ENCODE measurements around the gene TMBIM4.
A peak's percentile ranks its signal among the peaks of the same experiment; 100 is the strongest.
"Not testable (repeated sequence)": the region's sequence is repeated elsewhere in the genome, so short reads cannot be mapped to it uniquely, and the experiment has no call there.

Gene TMBIM4

DNA sequence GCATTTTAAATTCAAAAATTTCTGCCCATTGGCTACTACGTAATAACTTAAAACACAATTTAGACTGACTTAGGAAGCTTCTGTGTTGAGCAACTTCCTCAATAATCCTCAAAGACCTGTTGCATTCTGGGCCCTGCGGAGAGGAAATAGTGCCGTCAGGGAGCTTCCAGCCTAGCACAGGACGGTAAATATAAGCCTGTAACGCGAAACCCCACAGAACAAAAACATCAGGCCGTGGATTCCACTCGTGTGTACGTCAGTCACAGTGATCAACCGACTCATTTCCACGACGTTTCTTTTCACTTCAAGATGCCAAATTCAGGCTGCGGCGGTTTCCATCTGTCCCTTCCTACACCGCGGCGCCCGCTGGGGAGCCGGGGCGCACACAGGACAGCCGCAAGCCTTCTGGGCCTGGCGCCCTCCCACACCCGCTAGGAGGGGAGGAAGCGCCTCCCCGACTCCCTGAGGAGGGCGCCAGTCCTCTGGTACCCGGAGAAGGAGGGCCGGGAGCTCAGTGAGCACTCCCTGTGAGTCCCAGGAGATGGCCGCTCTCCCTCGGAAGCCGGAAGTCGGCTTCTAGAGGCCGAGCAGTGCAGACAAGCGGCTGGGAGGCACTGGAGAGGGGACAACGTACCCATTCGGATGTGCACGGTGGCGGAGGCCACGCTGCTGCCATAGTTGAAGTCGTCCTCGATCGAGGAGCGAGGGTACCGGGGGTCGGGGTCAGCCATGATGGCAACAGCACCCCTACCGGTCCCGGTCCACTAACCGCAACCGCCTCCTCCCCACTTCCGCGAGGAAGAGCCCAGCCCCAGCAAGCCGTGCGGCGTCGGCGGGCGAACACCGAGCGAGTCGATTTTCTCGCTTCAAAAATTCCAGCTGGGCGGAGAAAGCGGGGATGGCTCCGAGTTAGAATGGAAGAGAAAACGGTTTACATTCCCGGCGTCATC is at the start of gene TMBIM4:
Gene TMBIM4 (minus strand): TSS at position 776 of the 950 bp plus-strand sequence. CDS start 45 bp downstream, at position 731.
- peak; percentile 73 for DNase-seq

- no peak for DNase-seq
Measured at GRCh38 chr12:66217342-66217917, 47.6 kb upstream of the TMBIM4 start.

DNA sequence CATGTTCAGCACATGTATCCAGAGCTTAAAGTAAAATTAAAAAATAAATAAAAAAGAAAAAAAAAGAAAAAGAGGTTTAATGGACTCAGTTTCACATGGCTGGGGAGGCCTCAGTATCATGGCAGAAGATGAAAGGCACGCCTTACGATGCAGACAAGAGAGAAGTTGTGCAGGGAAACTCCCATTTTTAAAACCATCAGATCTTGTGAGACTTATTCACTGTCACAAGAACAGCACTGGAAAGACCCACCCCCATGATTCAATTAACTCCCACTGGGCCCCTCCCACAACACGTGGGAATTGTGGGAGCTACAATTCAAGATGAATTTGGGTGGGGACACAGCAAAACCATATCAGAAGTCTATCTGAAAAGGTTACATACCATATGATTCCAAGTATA is 43.2 kb upstream of the TMBIM4 start:
- not testable (repeated sequence) for DNase-seq

GRCh38 chr12:66211573-66211972 is 41.8 kb upstream of the TMBIM4 start:
- DNase-seq, result not testable (repeated sequence)

DNA sequence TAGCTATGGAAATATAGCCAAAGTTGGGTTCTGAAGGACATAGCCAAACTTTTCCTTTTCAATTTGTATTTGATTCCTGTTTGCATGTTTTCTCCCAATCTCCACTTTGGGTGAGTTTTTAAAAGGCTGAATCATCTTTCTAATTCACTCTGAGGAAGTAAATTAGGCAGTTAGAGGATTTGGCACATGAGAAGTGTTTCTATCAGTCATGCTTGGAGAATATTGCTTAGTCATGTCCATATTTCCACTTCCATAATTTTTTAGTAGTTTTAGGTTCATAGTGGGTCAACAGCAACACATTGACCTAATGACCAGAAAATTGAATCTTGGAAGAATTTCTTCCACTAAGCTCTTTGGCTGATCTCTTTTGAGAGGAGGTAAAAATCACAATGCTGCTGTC is 41.0 kb upstream of the TMBIM4 start:
- no peak for DNase-seq

- DNase-seq, result no peak
Measured at GRCh38 chr12:66206141-66206540, 36.3 kb upstream of the TMBIM4 start.

- no peak for DNase-seq
Measured at GRCh38 chr12:66203820-66204219, 34.0 kb upstream of the TMBIM4 start.

GRCh38 chr12:66199831-66200509 is 30.2 kb upstream of the TMBIM4 start:
- DNase-seq, result no peak

- DNase-seq, result no peak
Measured at GRCh38 chr12:66199141-66199540, 29.3 kb upstream of the TMBIM4 start.

- no peak for DNase-seq
Measured at GRCh38 chr12:66197495-66197921, 27.7 kb upstream of the TMBIM4 start.

DNA sequence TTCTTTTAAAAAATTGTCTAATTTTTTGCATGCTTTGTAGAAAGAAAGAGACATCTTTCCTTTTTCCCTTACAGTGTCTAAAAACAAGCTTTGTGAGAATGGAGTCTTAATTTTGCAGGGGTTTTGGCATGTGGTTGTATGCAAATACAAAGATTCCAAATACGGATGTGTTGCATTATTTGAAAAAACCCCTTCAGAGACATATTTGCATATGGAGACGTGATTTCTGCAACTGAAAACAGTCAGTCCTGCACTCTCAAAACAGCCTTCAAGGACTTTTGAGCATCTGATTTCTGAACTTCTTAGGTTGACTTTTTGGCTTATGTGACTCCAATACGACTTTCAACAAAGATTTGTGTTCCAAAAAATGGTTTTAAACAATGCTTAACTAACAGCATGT is 27.0 kb upstream of the TMBIM4 start:
- no peak for DNase-seq

DNA sequence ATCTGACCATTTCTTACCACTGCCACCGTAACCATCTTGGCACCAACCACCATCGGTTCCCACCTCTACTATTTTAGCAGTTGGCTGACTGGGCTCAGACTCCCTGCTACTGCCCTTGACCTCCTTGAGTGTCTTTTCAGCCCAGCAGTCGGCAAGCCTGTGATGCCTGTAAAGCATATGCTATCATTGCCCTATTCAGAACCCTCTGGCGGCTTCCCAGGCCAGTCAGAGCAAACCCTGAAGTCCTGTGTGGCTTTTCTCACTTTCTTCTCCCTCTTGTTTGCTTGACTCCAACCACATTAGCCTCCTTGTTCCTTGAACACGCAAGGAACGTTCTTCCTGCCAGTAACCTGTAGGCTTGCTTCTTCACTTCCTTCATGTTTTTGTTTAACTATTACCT is 25.4 kb upstream of the TMBIM4 start:
- no peak for DNase-seq

DNA sequence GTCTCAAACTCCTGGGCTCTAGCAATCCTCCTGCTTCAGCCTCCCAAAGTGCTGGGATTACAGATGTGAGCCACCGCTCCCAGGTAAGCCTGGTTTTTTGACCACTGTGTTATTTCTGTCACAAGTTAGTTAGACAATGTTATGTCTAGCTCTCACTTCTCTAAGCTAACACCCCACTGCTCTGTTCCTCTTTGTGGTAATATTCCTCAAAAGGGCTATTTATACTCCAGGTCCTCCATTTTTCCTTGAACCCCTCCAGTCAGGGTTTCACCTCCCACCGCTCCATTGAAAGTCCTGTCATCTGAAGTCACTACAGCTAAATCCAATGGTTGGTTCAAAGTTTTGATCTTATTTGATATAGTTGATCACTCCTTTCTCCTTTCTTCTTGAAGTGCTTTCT is 24.3 kb upstream of the TMBIM4 start:
- no peak for DNase-seq

- no peak for DNase-seq
Measured at GRCh38 chr12:66191547-66192126, 21.8 kb upstream of the TMBIM4 start.

- no peak for DNase-seq
Measured at GRCh38 chr12:66190519-66191370, 20.9 kb upstream of the TMBIM4 start.

DNA sequence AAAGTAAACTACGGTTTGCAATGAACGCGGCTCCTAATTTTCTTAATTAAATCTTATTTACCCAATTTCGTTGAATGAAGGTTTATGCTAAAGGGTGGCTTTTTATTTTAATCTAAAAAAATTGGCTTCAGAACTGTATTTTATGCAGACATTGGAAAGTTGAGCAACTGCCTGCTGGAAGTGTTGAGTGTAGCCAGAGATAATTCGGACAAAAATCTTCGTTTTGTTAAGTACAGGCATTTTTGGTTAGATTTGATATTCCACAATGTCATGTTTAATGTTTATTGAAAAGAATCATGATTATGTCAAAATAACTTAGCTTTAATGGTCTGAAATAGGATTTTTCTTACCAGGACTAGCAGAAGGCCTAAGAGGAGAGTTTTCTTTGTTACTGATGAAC is 20.1 kb upstream of the TMBIM4 start:
- DNase-seq, result no peak

DNA sequence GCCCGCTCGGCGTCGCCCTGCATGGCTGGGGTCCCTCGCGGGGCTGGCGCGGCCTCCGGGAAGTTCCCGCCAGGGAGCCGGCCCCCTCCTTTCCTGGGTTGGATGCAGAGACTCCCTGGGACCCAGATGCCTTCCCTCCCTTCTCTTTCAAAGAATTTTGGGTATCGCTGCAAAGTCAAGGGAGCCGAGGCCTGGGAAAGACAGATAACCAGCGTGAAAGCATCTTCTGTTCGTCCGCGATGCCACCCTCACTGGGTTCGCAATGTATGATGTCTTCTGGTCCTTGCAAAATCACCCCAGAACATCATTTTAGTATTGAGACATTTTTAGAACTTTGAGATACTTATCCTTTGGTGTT is 19.7 kb upstream of the TMBIM4 start:
- DNase-seq, result no peak

DNA sequence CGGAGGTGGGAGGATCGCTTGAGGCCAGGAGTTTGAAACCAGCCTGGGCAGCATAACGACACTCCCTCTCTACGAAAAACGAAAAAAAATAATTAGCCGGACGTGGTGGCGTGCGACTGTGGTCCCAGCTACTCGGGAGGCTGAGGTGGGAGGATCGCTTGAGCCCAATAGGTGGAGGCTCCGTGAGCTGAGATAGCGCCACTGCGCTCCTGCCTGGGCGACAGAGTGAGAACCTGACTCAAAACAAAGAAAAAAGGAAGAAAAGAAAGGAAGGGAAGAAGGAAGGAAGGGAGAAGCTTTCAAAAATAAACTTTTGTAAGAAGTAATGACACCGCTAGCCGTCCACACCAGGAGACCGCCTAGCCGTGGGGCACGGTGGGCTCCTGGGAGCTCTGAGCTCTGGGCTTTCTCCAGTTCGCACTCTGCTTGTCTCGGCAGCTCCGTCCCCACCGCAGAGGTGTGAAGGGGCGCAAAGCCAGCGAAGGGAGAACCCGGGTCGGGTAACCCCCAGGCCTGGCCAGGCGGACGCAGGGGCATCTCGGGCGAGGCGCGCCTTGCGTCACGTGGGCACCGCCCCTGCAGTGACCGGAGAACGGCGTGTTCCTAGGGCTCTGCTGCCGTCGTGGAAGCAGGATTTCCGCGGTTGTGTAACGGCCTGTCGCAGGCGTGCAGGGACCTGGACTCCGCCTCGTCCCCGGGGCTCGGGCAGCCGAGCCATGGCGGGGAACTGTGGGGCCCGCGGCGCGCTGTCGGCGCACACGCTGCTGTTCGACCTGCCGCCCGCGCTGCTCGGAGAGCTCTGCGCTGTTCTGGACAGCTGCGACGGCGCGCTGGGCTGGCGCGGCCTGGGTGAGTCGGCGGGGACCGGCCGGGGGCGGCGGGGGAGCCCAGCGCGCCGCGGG is 19.0 kb upstream of the TMBIM4 start, which contains the start of gene IRAK3:
Gene IRAK3 (plus strand): TSS at position 631 of the 902 bp plus-strand sequence. CDS start 86 bp downstream, at position 717.
- DNase-seq, result peak; percentile 9

DNA sequence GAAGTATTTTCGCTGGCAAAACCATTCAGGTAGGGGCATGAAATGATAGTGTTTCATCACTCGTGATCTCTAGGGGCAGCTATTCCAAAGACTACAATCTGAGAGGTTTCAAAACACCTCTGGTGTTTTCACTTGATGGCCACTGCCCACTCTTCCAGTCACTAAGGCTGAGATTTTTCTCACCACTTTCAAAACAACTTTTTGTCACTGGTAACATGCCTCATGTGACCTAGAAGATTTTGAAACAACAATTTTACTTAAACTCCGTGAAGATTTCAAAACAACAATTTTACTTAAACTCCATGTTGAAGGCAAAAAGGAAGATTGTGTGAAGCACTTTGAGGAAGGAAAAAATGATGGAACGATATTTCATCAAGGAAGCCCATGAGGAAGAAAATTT is 18.0 kb upstream of the TMBIM4 start:
- no peak for DNase-seq

DNA sequence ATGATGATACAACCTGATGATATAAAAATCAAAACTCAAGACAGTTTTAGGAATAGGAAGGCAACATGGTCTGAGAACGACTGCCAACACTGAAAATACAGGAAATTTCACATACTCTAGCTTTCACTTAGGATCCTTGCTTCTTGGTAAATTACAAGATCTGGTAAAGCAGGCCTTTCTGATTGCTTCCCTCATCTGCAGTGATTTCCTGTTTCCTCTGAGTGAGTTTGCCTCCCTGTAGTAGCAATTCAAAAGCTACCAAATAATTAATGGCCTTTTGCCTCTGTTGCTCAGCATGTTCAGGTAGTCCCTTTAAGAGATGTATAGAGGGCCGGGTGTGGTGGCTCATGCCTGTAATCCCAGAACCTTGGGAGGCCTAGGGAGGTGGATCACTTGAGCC is 17.2 kb upstream of the TMBIM4 start:
- no peak for DNase-seq

DNA sequence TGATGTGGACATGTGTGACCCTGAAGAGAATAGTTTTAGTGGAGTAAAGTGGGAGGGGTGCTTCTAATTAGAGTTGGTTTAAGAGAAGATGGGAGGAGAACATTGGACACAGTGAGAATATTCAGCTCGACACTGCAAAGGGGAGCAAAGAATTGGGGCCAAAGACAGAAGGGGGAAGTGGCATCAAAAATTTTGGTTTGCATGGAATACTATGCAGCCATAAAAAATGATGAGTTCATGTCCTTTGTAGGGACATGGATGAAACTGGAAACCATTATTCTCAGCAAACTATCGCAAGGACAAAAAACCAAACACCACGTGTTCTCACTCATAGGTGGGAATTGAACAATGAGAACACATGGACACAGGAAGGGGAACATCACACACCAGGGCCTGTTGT is 15.0 kb upstream of the TMBIM4 start:
- not testable (repeated sequence) for DNase-seq
